Caco-2 (cell line): Measurements from ENCODE around the gene ATF7IP2. TPM values are rescaled to one million over a fixed set of nuclear protein-coding genes. Genes with fewer than 3 reads are reported as not detected.

ENCODE experiments used
- BruUV-seq: library from RNA; stranded (reverse); fragments of 400-500 nt; replicated peaks from 2 replicates; lab custom pipeline; 2021; lab: Mats Ljungman, UMichigan
- CTCF ChIA-PET: fragments of 300-600 bp; sonication (Branson Sonifier 250); formaldehyde crosslinking; loops from one replicate; lab custom pipeline; 2022; ENCODE audit warnings: antibody characterized with exemption; lab: Charles Lee
- POLR2A ChIA-PET: fragments of 300-600 bp; sonication (Branson Sonifier 250); formaldehyde crosslinking; loops from one replicate; lab custom pipeline; 2022; ENCODE audit warnings: antibody characterized with exemption; lab: Charles Lee
- DNase-seq, 2 experiments: peaks; one replicate each; pipeline versions ENCODE4 v3.0.0 to v3.0.0-alpha.2; 2020 to 2022
- H3K27me3 ChIP-seq: replicated peaks from 2 replicates; pipeline ENCODE4 v1.6.0; 2011; ENCODE audit warnings: low read length; ENCODE audit not compliant: control insufficient read depth, insufficient read depth
- H3K36me3 ChIP-seq: 2 replicates; pipeline ENCODE4 v1.5.1; 2011; ENCODE audit warnings: low read length; ENCODE audit not compliant: control insufficient read depth, insufficient read depth
- H3K4me1 ChIP-seq: fragments of 250-450 bp; sonication (Bioruptor Pico); 2 replicates; pipeline ENCODE4 v1.5.1; 2020; ENCODE audit warnings: mild to moderate bottlenecking
- H3K4me3 ChIP-seq: 2 replicates; pipeline ENCODE4 v1.5.1; 2011; ENCODE audit warnings: low read depth, mild to moderate bottlenecking, control low read depth, low read length
- H3K9me3 ChIP-seq: fragments of 250-450 bp; sonication (Bioruptor Pico); 2 replicates; pipeline ENCODE4 v1.5.1; 2020; ENCODE audit warnings: mild to moderate bottlenecking, moderate library complexity
- H3K27ac Mint-ChIP-seq: one replicate; pipeline ENCODE4 v1.8.0; 2022; ENCODE audit warnings: mixed read lengths; ENCODE audit not compliant: unreplicated experiment
- H3K27me3 Mint-ChIP-seq: one replicate; pipeline ENCODE4 v1.8.0; 2022; ENCODE audit warnings: mixed read lengths; ENCODE audit not compliant: insufficient read depth, unreplicated experiment
- H3K36me3 Mint-ChIP-seq: one replicate; pipeline ENCODE4 v1.8.0; 2022; ENCODE audit warnings: mild to moderate bottlenecking, mixed read lengths; ENCODE audit not compliant: insufficient read depth, unreplicated experiment
- H3K4me1 Mint-ChIP-seq: one replicate; pipeline ENCODE4 v1.8.0; 2022; ENCODE audit warnings: low read depth, mixed read lengths; ENCODE audit not compliant: unreplicated experiment
- H3K4me3 Mint-ChIP-seq: one replicate; pipeline ENCODE4 v1.8.0; 2022; ENCODE audit warnings: mild to moderate bottlenecking, moderate library complexity, mixed read lengths; ENCODE audit not compliant: unreplicated experiment
- H3K9me3 Mint-ChIP-seq: one replicate; pipeline ENCODE4 v1.8.0; 2022; ENCODE audit warnings: mixed read lengths; ENCODE audit not compliant: unreplicated experiment
- intact Hi-C: fragments of 100-400 bp; cut with micrococcal nuclease; formaldehyde crosslinking; loops from one replicate; pipeline ENCODE4 v1.10.0; 2022; ENCODE audit not compliant: unreplicated experiment
- total RNA-seq: library from RNA; stranded (reverse); gene quantifications from 2 replicates; pipeline ENCODE4 v1.2.3, GENCODE V29; 2022
- TF ChIP-seq, protein P1 (sequence below), 2 experiments: fragments of 200-600 bp in 1 of 2; IDR thresholded peaks; 1 replicate in 1 of 2; 2 replicates in 1 of 2; pipeline versions ENCODE4 v1.5.1 to v1.8.0; 2011 to 2022; ENCODE audit warnings: antibody characterized with exemption in 1 of 2, control low read depth in 1 of 2, inconsistent platforms in 1 of 2, low read depth in 1 of 2, low read length in 1 of 2, mild to moderate bottlenecking in 1 of 2, moderate library complexity in 1 of 2; ENCODE audit not compliant: insufficient read depth in 1 of 2, severe bottlenecking in 1 of 2, unreplicated experiment in 1 of 2

The ATF7IP2 gene
- total RNA-seq, 1 experiment from 2014 or later: 16.4 TPM

DNA sequence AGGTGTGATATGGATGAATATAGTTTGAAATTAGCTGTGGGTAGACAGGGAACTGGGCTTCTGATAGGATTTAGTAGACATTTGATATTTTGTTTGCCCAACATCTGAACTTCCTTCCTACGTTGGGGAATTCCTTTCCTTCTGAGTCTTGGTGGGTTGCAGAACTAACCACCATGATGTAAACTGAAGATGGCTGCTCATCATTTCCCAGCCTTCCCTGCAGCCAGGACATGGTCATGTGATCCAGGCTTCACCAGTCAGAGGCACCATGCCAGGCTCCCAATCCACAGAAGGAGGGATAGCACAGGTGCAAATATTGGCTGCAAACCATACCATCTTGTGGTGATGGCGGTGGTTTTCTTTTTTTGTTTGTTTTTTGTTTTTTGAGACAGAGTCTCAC lies 137.1 kb downstream of the ATF7IP2 start:
- Mint-ChIP-seq H3K36me3 (peaks cover 85% of the 10 kb centered on the region), H3K9me3 (peaks cover 11% of the 10 kb centered on the region), H3K27ac (no peak overlapping the region), H3K4me3 (no peak overlapping the region), H3K27me3 (no peaks in the 10 kb centered on the region), H3K4me1 (peaks cover 33% of the 10 kb centered on the region)
- no peak overlapping the region for H3K4me3 ChIP-seq
- no peaks in the 10 kb centered on the region for H3K9me3 ChIP-seq
- no peaks in the 10 kb centered on the region for H3K36me3 ChIP-seq
- DNase-seq: no peak
- CTCF ChIA-PET: interaction anchor here (0.6 to 1.1 kb wide), 2 partner anchors 128 to 1430 kb away, joined by 3 to 5 read pairs; no protein-coding TSS in a partner anchor
- intact Hi-C loops: loop anchor here (5.0 kb wide), 1 partner anchor 59 kb away; the partner anchor contains the start of gene EMP2
- no peaks in the 10 kb centered on the region for H3K27me3 ChIP-seq
- BruUV-seq: no TSS peak
- TF ChIP-seq, protein P1, sequence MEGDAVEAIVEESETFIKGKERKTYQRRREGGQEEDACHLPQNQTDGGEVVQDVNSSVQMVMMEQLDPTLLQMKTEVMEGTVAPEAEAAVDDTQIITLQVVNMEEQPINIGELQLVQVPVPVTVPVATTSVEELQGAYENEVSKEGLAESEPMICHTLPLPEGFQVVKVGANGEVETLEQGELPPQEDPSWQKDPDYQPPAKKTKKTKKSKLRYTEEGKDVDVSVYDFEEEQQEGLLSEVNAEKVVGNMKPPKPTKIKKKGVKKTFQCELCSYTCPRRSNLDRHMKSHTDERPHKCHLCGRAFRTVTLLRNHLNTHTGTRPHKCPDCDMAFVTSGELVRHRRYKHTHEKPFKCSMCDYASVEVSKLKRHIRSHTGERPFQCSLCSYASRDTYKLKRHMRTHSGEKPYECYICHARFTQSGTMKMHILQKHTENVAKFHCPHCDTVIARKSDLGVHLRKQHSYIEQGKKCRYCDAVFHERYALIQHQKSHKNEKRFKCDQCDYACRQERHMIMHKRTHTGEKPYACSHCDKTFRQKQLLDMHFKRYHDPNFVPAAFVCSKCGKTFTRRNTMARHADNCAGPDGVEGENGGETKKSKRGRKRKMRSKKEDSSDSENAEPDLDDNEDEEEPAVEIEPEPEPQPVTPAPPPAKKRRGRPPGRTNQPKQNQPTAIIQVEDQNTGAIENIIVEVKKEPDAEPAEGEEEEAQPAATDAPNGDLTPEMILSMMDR (IDR thresholded peaks at IDR 0.05; ENCODE audit: insufficient read depth in 1 of 2, low read depth in 1 of 2, low read length in 1 of 2, severe bottlenecking in 1 of 2, unreplicated experiment in 1 of 2): no peak
- H3K4me1 ChIP-seq: peaks cover 17% of the 10 kb centered on the region
- POLR2A ChIA-PET: interaction anchor here (0.6 kb wide), 2 partner anchors 16 to 137 kb away, joined by 4 to 6 read pairs; no protein-coding TSS in a partner anchor

DNA sequence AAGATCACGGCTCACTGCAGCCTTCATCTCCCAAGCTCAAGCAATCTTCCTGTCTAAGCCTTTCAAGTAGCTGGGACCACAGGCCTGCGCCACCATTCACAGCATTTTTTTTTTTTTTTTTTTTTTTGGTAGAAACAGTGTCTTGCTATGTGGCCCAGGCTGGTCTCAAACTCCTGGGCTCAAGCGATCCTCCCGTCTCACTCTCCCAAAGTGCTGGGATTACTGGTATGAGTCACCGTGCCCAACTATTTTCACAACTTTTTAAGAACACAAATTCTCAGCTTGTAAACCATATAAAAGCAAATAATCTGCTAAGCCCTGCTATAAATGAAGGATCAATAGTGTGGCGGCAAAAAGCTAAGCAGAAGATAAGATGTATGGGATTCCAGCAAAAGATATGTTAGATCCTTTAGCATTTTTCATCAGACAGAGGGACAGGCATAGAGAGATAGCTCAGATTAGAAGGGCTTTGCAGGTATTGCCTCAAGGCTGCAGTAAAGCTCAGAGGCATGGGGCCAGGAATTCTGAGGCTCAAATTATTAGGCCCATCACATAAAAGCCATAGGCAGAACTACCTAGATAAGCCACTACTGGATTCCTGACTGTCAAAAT lies 139.5 kb downstream of the ATF7IP2 start:
- intact Hi-C loops: loop anchor here (1.0 to 5.0 kb wide), 2 partner anchors 97 to 142 kb away; no protein-coding TSS in a partner anchor
- Histone ChIP-seq H3K9me3 (no peaks in the 10 kb centered on the region), H3K4me1 (peaks cover 17% of the 10 kb centered on the region), H3K27me3 (no peaks in the 10 kb centered on the region), H3K36me3 (no peaks in the 10 kb centered on the region), H3K4me3 (no peak overlapping the region)
- H3K9me3 Mint-ChIP-seq: peaks cover 11% of the 10 kb centered on the region
- peak overlapping the region; percentile 47 for H3K4me3 Mint-ChIP-seq
- peaks cover 88% of the 10 kb centered on the region for H3K36me3 Mint-ChIP-seq
- ChIA-PET POLR2A (interaction anchor here (0.9 kb wide), 1 partner anchor 219 kb away, joined by 7 read pairs; the partner anchor contains the start of gene NUBP1), CTCF (interaction anchor here (0.6 to 0.8 kb wide), 3 partner anchors 10 to 529 kb away, joined by 3 to 7 read pairs (median 7); partner anchors contain the start of gene NUBP1)
- DNase-seq: peak; percentile 73 to 82
- peaks cover 27% of the 10 kb centered on the region for H3K4me1 Mint-ChIP-seq
- BruUV-seq: no TSS peak
- H3K27ac Mint-ChIP-seq: peak overlapping the region; percentile 90
- TF ChIP-seq, protein P1 (IDR thresholded peaks at IDR 0.05; ENCODE audit: insufficient read depth in 1 of 2, low read depth in 1 of 2, low read length in 1 of 2, severe bottlenecking in 1 of 2, unreplicated experiment in 1 of 2): no peak
- H3K27me3 Mint-ChIP-seq: no peaks in the 10 kb centered on the region

DNA sequence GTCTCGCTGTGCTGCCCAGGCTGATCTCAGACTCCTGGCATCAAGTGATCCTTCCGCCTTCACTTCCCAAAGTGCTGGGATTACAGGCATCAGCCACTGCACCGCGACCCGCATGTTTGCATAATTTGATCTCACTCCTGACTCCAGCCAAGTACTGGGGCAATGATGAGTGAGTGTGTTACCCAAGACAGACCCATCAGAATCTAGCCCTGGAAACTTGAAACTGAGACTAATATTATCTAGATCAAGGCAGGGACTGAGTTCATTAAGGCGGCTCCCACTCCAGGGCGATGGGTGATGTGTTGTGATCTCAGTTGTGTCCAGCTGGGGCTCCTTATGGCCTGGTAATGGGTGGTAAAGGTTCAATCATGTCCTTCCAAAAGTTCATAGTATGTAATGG lies 141.1 kb downstream of the ATF7IP2 start:
- H3K4me3 Mint-ChIP-seq: no peak overlapping the region
- H3K36me3 Mint-ChIP-seq: peaks cover 90% of the 10 kb centered on the region
- TF ChIP-seq, protein P1 (IDR thresholded peaks at IDR 0.05; ENCODE audit: insufficient read depth in 1 of 2, low read depth in 1 of 2, low read length in 1 of 2, severe bottlenecking in 1 of 2, unreplicated experiment in 1 of 2): no peak
- Histone ChIP-seq H3K4me3 (no peak overlapping the region), H3K27me3 (no peaks in the 10 kb centered on the region), H3K4me1 (peaks cover 17% of the 10 kb centered on the region), H3K36me3 (0 out of 2 replicates have a peak, but pooled peaks cover 1% of the 10 kb centered on the region), H3K9me3 (no peaks in the 10 kb centered on the region)
- no peaks in the 10 kb centered on the region for H3K27me3 Mint-ChIP-seq
- ChIA-PET POLR2A (no interaction called here), CTCF (no interaction called here)
- BruUV-seq: no TSS peak
- intact Hi-C loops: loop anchor here (5.0 kb wide), 1 partner anchor 140 kb away; no protein-coding TSS in a partner anchor
- no peak for DNase-seq
- H3K9me3 Mint-ChIP-seq: peaks cover 11% of the 10 kb centered on the region
- peaks cover 19% of the 10 kb centered on the region for H3K4me1 Mint-ChIP-seq
- peak overlapping the region; percentile 57 for H3K27ac Mint-ChIP-seq
